BE2C (cell line): ENCODE results near the gene PKIB.

Source experiments
- DNase-seq: peaks from one replicate; pipeline ENCODE4 v3.0.0-alpha.2; 2020
- H3K27me3 ChIP-seq: fragments of 250-450 bp; sonication (Bioruptor Pico); 2 replicates; pipeline ENCODE4 v1.5.1; 2020; ENCODE audit warnings: mild to moderate bottlenecking
- H3K36me3 ChIP-seq: fragments of 250-450 bp; sonication (Bioruptor Pico); 2 replicates; pipeline ENCODE4 v1.5.1; 2020; ENCODE audit warnings: mild to moderate bottlenecking
- H3K4me1 ChIP-seq: fragments of 250-450 bp; sonication (Bioruptor Pico); 2 replicates; pipeline ENCODE4 v1.5.1; 2020
- H3K4me3 ChIP-seq: 2 replicates; pipeline ENCODE4 v1.5.1; 2011; ENCODE audit warnings: low read depth, low read length
- H3K9me3 ChIP-seq: fragments of 250-450 bp; sonication (Bioruptor Pico); 2 replicates; pipeline ENCODE4 v1.5.1; 2020
- TF ChIP-seq, protein P1 (sequence below): IDR thresholded peaks from 2 replicates; pipeline ENCODE4 v1.5.1; 2012; ENCODE audit warnings: mild to moderate bottlenecking, low read depth, low read length

PKIB gene

DNA sequence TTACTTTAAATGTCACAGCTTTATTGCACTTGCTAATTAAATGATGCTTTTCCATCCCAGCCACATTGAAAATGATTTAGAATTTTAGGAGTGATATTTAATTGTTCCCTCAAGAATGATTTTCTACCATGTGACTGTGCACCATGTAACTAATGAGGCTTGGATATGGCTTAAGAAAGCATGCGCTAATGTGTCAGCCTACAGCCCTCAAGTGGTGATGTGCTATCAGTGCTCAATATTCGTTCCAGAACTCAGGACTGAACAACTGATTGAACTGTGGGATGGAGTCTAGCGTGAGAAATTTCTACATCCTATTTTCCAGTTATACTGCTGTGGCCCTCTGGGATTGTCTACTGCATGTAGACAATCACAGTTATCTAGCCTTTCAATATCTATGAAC lies 71.5 kb downstream of the PKIB start:
- TF ChIP-seq, protein P1, sequence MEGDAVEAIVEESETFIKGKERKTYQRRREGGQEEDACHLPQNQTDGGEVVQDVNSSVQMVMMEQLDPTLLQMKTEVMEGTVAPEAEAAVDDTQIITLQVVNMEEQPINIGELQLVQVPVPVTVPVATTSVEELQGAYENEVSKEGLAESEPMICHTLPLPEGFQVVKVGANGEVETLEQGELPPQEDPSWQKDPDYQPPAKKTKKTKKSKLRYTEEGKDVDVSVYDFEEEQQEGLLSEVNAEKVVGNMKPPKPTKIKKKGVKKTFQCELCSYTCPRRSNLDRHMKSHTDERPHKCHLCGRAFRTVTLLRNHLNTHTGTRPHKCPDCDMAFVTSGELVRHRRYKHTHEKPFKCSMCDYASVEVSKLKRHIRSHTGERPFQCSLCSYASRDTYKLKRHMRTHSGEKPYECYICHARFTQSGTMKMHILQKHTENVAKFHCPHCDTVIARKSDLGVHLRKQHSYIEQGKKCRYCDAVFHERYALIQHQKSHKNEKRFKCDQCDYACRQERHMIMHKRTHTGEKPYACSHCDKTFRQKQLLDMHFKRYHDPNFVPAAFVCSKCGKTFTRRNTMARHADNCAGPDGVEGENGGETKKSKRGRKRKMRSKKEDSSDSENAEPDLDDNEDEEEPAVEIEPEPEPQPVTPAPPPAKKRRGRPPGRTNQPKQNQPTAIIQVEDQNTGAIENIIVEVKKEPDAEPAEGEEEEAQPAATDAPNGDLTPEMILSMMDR: no peak
- Histone ChIP-seq H3K36me3 (no peaks in the 10 kb centered on the region), H3K9me3 (no peaks in the 10 kb centered on the region), H3K4me3 (no peak overlapping the region), H3K27me3 (no peaks in the 10 kb centered on the region), H3K4me1 (no peaks in the 10 kb centered on the region)
- no peak for DNase-seq

DNA sequence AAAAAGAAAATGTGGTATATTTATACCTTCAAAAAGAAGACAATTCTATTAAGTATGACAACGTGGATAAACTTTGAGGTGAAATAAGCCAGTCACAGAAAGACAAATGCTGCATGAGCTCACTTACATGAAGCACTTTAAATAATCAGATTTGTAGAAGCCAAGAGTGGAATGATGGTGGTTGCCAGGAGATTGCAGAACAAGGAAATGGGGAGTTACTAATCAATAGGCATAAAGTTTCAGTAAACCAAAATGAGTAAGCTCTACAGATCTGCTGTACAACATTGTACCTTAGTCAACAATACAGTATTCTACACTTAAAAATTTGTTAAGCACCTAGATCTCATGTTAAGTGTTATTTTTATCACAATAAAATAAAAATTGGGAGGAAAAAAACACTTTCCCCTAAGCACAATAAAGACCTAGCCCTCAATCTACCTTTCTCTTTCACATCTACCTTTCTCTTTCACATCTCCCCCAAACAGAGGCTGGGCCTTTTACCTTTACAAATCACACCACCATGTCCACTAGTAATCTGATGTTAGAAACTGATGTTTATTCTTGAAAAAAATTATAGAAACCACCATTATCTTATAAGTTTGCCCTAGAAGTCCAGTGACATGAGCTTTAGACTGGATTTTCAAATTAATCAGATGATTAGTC lies 73.9 kb downstream of the PKIB start:
- TF ChIP-seq, protein P1: no peak
- Histone ChIP-seq H3K27me3 (no peaks in the 10 kb centered on the region), H3K9me3 (no peaks in the 10 kb centered on the region), H3K4me3 (no peak overlapping the region), H3K4me1 (no peaks in the 10 kb centered on the region), H3K36me3 (no peaks in the 10 kb centered on the region)
- DNase-seq: no peak

DNA sequence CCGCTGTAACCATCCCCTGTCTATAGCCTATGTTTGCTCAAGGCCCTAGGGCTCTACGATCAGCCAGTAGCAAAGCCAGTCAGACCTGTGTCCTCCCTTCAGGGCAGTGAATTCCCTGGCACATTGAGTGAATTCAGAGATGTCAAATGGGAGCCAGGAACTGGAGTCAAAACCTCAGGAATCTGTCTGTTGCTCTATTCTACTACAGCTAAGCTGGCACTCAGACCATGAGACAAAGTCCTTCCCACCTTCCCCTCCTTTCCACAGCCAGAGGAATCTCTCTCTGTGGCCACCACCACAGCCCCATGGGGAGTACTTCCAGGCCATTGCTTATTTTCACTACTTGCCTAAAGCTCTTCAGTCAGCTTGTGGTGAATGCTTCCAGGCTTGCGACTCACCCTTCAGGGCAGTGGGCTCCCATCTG lies 82.0 kb downstream of the PKIB start:
- H3K4me1 ChIP-seq: no peaks in the 10 kb centered on the region
- H3K4me3 ChIP-seq: no peak overlapping the region
- no peaks in the 10 kb centered on the region for H3K27me3 ChIP-seq
- no peaks in the 10 kb centered on the region; the same call in 1 of the 2 replicates for H3K9me3 ChIP-seq
- TF ChIP-seq, protein P1: no peak
- DNase-seq: no peak
- no peaks in the 10 kb centered on the region for H3K36me3 ChIP-seq

DNA sequence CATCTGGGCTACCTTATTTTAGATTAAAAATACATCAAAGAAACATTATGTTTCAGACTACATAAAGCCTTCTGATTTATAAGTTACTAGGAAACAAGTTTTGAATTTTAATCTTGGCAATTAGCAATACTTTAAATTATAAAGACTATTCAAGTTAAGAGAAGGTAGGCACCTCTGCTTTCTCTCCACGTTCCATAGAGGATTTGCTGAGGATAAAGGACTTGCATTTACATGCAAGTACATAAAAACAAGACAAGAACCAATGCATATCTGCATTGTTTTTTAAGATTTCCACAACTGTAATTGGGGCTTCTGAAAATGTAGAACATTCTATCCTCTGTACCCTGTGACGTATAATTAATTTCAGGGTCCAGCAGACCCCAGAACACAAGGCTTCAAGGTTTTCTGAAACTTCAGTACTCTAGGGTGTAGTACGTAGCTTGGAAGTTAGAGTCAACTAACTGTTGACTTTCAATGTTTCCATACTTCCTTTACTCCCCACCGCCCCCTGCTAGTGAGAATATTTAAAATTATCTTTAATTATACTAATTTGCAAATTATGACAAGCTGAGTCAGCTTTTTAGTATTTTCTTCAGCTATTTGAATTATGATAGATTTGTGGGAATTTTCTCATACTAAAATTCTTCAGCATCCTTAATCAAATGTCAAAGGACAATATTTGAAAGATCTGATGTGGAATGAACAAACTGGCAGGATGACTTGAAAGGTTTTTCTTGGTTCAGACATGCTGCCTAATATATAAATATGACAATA lies 82.8 kb downstream of the PKIB start:
- Histone ChIP-seq H3K9me3 (no peaks in the 10 kb centered on the region; the same call in 1 of the 2 replicates), H3K27me3 (no peaks in the 10 kb centered on the region), H3K36me3 (no peaks in the 10 kb centered on the region), H3K4me1 (no peaks in the 10 kb centered on the region), H3K4me3 (no peak overlapping the region)
- no peak for DNase-seq
- TF ChIP-seq, protein P1: no peak

DNA sequence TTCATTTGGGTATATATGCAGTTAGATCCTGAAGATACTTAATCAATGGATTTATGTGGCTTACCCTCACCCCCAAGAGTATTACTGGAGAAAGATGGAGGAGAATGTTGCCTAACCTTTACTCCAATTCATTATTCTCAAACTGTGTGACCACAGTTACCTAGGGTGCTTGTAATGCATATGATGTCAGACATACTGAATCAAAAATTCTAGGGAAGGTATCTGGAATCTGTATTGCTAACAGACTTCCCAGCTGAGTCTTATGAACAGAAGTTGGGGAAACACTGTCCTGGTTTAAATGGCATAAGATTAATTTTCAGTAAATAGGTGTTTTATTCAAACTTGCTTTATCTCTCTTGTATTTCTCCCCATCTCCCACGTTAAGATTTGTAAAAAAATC lies 83.9 kb downstream of the PKIB start:
- Histone ChIP-seq H3K4me3 (no peak overlapping the region), H3K9me3 (no peaks in the 10 kb centered on the region; the same call in 1 of the 2 replicates), H3K36me3 (no peaks in the 10 kb centered on the region), H3K27me3 (no peaks in the 10 kb centered on the region), H3K4me1 (no peaks in the 10 kb centered on the region)
- TF ChIP-seq, protein P1: no peak
- DNase-seq: no peak

DNA sequence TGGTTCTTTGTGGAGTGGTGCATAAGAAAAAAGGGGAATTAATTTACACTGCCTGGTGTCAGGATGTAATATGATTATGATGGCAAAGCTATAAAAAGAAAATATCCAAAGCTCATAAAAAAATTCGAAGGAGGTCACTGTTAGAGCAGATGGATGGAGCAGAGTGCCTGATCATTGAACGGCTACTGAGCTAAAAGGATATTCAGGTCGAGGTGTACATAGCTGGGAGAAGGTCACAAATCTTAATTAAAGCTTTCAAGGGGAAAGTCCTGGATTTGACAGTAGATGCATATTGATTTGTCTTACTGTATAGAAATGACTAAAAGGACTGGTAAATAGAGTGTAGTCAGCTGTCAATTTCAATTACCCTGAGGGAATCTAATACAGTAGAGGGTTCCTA lies 84.4 kb downstream of the PKIB start:
- DNase-seq: no peak
- TF ChIP-seq, protein P1: no peak
- Histone ChIP-seq H3K4me1 (no peaks in the 10 kb centered on the region), H3K4me3 (no peak overlapping the region), H3K36me3 (no peaks in the 10 kb centered on the region), H3K27me3 (no peaks in the 10 kb centered on the region), H3K9me3 (no peaks in the 10 kb centered on the region; the same call in 1 of the 2 replicates)
